GM18505 (cell line): ENCODE data around the gene OR10D3.
"Not testable (repeated sequence)": the region's sequence is repeated elsewhere in the genome, so short reads cannot be mapped to it uniquely, and the experiment has no call there.

Experiments
- ATAC-seq: cut with Tn5 transposase; IDR thresholded peaks from one replicate; pipeline ENCODE4 v1.9.1; 2021; ENCODE audit not compliant: unreplicated experiment
- POLR2A ChIP-seq: IDR thresholded peaks from 4 replicates; pipeline ENCODE4 v1.6.1; 2011; ENCODE audit warnings: borderline replicate concordance; ENCODE audit not compliant: insufficient read depth, insufficient read length; ENCODE audit errors: extremely low read depth

Gene OR10D3

DNA sequence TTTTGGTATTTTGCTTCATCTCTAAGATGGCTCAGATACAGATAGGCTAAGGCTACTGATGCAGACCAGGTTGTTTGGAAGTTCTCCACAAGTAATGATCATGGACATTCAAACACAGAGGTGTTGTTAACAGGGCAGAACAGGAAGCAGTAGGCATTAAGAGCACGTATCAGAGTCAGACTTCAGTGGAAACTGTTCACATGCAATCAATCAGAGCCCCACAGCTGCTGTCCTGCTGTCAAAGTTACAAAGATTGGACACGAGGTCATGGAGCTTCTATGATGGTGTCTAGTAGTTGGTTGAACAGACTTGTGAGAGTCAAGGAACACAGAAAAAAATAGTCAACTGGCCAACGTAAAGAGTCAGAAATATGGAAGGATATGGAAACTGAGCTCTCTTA is 19.8 kb downstream of the OR10D3 start:
- ATAC-seq, result no peak
- no peak for TF ChIP-seq POLR2A

DNA sequence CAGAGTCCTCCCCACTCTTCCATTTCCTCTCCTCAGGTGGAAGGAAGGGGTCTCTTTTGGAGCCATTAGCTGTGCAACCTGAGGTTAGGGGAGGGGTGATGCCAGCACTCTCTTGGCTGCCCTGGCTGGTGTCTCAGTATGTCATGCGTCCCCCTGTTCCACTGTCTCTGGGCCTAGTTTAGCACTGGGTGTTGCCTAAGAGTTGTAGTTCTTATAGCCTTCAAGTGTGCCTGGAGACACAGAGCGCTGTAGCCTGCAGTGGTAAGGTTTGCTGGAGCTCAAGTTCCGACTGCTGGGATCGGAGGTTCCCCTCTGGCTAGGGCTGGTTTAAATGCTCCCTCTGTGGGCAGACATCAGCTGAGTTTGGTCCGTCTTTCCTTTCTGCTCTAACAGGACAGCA is 20.9 kb downstream of the OR10D3 start:
- no peak for ATAC-seq
- no peak for TF ChIP-seq POLR2A

DNA sequence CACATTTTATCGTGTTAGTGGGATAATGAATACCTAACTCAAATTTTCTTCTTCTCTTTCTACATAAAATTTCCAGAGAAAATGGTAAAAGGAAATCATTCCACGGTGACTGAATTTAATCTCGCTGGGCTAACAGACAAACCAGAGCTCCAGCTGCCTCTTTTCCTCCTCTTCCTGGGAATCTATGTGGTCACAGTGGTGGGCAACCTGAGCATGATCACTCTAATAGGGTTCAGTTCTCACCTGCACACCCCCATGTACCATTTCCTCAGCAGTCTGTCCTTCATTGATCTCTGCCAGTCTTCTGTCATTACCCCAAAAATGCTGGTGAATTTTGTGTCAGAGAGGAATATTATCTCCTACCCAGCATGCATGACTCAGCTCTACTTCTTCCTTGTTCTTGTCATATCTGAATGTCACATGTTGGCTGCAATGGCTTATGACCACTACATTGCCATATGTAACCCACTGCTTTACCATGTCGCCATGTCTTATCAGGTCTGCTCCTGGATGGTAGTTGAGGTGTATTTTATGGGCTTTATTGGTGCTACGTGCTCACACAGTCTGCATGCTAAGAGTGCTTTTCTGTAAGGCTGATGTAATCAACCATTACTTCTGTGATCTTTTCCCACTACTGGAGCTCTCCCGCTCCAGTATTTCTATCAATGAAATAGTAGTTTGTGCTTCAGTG is 24.1 kb downstream of the OR10D3 start:
- no peak for ATAC-seq
- no peak for TF ChIP-seq POLR2A

DNA sequence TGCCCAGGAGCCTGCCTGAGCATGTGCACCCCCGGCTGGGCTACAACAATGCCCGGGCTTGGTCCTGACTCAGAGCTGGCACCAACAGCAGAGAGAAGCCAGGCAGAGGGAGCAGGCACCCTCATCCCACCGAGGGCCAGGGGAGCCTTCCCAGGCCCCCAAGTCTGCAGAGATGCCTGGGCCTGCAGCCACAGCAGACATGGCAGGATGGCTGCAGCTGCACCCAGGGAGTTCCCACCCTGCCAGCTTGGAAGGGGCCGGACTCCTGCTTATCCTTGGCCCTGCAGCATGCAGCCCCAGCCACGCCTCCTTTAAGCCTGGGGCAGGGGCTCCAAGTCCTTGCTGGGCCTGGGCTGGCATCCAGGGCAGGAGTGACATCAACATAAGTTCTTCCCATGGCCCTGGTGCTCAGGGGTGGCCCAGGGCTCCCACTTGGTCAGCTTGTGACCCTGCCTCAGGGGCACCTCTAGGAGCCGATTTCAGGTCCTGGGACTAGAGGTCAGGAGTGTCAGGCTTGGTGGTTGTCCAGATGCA is 26.7 kb downstream of the OR10D3 start:
- no peak for ATAC-seq
- no peak for TF ChIP-seq POLR2A

DNA sequence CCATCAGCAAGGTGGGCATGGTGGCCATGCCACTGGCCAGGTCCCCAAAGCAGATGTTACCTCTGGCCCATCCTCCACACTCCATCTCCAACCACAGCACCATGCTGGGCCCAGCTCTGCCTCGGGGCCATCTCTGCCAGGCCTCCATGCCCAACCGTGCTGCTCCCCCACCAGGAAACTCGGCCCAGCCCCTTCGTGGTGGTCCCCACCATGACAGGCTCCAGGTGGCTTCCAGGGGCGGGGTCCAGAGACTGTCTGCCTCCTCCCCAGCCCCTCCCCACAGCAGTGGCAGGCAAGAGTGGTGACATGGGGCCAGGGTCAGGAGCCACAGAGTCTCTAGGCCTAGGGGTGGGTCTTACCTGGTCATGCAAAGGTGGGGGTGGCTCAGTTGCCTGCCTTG is 27.3 kb downstream of the OR10D3 start:
- TF ChIP-seq POLR2A, result no peak
- ATAC-seq, result no peak

DNA sequence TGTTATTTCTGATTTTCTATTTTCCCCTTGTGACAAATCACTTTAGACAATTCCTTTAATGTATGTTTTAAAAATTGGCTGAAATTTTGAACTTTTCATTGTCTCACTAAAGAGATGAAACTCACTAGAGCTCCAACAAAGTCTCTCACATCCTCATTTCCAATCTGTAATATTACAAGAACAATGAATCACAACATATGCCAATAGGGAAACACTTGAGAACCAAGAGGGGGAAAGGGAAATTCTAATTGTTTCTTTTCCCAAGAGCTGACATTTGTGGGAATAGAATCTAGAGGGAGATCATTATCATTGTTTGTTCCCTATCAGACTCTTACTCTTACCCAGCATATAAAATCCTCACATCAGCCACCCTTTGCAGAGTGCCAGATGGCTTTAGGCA is 28.2 kb downstream of the OR10D3 start:
- no peak for ATAC-seq
- no peak for TF ChIP-seq POLR2A

DNA sequence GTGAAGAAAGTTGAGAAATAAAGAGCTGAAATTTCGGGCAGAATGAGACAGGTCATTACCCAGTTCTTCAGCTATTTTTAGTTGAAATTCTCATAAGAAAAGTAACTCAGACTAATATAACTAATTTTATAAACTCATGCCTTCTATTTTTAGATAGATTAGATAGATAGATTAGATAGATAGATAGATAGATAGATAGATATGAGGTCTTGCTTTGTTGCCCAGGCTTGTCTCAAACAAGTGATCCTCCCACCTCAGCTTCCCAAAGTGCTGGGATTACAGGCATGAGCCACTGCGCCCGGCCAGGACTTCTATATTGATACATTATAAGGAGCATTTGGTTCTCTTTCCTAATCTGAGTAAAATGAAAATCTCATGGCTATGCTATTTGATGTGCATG is 30.9 kb downstream of the OR10D3 start:
- TF ChIP-seq POLR2A, result no peak

DNA sequence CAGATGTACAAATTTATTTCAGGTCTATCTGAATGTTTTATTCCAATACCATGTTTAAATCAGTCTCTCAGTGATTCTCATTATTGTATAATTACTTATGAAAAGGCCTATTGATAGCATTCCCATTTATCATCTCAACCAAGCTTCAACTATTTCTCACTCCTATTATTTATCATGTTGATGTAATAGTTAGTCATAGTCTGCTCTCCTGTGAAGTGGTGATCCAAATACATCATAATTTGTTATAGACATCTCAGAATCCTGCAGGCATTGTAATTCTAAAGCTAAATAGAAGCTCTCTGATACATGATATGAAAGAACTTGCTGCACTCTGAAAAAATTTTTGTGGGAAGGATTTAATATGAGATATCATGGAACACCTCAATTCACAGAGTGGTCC is 36.0 kb downstream of the OR10D3 start:
- no peak for TF ChIP-seq POLR2A
- no peak for ATAC-seq

More for the DNA sequence above, 30.9 kb downstream of the OR10D3 start:
- no peak for ATAC-seq

DNA sequence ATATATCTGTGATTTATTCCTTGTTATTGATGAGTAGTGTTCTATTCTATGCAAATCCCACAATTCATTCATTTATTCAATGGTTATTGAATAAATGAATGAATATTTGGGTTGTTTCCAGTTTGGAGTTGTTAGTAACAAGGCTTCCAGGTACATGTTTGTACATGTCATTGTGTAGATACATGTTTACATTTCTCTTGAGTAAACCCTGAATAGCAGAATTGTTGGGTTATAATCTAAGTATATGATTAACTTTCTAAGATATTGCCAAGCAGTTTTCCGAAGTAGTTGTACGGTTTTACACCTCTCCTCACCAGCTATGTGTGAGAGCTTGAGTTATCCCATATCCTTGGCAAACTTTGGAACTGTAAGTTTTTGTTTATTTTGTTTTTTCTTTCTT is 39.3 kb downstream of the OR10D3 start:
- no peak for ATAC-seq
- TF ChIP-seq POLR2A, result no peak

DNA sequence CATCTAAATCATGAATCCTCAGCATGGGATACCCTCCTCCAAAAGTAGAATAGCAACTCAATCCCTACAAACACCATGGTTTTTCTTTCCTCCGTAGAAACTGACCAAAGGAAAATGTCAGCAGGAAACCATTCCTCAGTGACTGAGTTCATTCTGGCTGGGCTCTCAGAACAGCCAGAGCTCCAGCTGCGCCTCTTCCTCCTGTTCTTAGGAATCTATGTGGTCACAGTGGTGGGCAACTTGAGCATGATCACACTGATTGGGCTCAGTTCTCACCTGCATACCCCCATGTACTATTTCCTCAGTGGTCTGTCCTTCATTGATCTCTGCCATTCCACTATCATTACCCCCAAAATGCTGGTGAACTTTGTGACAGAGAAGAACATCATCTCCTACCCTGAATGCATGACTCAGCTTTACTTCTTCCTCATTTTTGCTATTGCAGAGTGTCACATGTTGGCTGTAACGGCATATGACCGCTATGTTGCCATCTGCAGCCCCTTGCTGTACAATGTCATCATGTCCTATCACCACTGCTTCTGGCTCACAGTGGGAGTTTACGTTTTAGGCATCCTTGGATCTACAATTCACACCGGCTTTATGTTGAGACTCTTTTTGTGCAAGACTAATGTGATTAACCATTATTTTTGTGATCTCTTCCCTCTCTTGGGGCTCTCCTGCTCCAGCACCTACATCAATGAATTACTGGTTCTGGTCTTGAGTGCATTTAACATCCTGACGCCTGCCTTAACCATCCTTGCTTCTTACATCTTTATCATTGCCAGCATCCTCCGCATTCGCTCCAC is 41.7 kb downstream of the OR10D3 start:
- ATAC-seq, result not testable (repeated sequence)

DNA sequence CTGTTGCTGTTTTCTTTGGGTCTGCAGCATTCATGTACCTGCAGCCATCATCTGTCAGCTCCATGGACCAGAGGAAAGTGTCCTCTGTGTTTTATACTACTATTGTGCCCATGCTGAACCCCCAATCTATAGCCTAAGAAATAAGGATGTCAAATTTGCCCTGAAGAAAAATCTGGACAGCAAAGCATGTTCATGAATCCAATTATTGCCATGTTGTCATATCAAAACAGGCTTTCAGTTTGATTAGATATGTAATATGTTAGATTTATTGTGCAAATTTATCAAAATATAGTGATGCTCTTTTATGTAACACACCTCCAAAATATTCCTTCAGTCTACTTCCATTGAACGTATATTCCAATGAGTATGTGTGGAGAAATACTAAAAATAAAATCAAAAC is 42.3 kb downstream of the OR10D3 start:
- TF ChIP-seq POLR2A, result no peak
- ATAC-seq, result no peak

DNA sequence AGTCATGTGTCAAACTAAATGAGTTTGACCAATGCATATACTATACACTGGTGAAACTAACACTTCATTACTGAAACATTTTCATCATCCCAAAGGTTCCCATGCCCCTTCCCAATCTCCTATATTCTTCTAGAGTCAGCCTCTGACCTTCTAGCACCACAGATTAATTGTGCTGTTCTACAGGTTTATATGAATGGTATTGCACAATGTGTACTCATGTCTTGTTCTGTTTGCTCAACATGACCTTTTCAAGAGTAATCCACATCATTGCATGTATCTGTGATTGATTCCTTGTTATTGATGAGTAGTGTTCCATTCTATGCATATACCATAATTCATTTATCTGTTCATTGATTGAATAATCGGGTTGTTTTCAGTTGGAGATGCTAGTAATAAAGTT is 50.2 kb downstream of the OR10D3 start:
- no peak for TF ChIP-seq POLR2A
- ATAC-seq, result no peak
